Stimulated activated CD4-positive, alpha-beta T cell treated with anti-CD3 and anti-CD28 coated beads, Interleukin-12 subunit alpha, Interleukin-12 subunit beta, amount 100 ng/mL, for 4 hours (primary cell): Measurements from ENCODE around the gene GDF7.

Experiments used
- DNase-seq: peaks from one replicate; pipeline ENCODE4 v3.0.0-alpha.2; 2020

Gene GDF7

DNA sequence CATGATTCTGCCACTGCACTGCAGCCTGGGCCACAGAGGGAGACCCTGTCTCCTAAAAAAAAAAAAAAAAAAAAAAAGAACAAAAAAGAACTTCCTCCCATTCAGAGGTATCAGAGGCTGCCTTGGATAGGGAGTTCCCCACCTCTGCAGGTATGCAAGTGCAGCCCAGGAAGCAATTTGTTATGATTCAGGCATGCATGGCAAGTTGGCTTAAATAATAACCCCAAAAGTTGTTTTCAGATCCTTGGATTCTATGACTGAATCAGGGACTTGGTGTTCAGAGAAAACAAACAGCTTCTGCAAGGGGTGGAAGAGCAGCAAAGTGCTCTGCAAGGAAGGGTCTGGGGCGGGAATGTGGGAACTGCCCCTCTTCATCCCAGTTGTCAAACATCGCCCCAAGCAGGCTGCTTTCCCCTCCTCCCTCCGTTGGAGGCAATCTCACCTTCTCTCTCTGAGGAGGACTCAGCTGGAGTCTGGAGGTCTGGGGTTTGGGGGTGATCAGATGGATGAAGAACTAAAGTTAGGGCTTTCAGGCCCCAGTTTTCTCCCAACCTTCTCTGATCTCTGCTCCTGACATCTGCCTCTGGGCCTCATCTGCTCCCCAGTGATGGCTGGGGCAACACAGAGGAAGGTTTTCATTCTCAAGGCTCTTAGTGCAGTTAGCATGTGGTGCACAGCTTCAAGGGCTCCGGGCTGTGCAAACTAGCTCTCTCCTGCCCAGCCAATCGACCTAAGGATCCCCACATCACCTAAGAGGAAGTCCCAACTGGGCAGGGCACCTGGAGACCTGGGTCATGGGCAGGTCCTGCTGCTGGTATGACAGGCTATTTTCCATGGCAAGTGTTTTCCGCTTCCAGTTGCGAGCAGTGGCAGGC, 3.5 kb upstream of the GDF7 start:
- DNase-seq = no peak

DNA sequence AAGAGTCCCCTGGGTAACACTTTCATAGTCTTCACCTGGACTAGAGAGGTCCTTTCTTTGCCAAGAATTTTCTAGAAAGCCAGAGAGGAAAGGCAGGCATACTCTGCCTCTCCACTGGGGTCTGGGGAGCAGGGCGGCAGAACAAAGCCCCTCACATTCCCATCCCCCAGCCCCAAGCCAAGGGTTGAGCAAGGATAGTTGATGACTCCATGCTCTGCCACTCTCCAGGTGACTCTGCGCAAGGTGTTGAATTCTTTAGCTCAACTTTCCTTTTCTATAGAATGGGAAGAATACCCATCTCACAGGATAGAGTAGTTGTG, 2.9 kb upstream of the GDF7 start:
- no peak for DNase-seq

DNA sequence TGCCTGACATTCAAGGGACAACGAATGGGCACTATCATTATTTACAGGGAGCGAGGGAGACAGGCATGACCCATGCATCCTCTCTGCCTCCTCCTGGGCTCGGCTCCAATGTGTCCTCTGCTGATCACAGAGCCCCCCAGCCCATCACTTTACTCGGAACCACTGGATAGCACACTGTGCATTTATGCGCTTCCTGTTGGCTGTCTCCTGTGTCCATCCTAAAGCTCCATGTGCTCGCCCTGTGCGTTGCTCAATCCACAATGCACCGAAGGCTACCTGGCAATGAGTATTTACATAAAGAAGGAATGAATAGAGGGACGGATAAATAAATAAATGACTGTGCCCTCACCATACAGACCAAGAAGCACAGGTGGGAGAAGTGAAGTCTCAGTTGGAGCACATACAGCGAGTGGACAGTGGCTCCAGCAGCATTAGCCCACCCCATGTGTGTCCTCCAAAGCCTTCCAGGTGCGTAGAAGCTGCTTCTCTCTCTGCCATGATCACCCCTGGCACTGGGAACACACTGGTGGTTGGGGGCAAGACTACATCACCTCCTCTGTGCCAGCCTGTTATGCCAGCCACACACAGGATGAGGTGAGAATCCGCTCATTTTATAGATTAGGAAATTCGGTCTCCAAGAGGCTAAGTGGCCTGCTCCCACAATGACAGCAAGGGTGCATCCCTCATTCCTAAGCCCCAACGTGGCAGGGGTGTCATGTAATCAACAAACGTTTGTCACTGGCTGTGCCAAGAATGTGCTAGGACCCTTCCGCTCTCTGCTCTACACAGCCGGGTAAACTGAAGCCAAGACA, 2.3 kb upstream of the GDF7 start:
- DNase-seq = no peak

DNA sequence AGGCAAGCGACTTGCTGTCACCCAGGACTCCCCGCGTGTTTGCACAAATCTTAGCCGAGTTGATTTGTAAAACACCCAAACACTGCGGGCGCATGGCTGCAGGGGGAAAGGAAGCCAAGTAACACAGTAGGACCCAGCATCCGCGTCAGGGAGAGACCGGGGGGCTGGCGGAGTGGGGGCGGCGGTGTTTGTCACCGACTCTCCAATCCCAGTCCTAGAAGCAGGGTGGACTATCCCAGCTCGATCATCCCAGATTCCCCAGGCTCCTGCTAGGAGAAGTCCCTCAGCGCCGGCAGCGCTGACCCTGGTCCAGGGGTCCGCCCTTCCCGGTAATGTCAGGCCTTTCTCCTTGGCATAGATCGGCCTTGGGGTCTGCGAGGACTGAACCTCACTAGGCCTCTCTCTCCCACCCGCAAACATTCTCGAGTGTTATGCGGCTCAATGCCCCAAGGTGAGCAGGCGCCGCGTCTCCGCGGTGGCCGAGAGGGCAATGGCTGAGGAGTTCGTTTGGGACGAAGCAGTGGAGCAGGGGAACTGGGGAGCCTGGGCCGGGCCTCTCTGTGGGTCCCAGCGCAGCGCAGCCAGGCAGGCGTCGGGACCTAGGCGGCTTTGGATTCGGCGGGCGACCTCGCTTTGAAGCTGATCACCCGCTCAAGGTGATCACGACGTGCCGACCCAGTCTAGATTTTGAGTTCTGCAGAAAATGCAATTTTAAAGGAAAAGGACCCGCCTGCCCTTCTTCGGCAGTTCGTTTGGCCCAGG, 1.5 kb upstream of the GDF7 start:
- DNase-seq = no peak

DNA sequence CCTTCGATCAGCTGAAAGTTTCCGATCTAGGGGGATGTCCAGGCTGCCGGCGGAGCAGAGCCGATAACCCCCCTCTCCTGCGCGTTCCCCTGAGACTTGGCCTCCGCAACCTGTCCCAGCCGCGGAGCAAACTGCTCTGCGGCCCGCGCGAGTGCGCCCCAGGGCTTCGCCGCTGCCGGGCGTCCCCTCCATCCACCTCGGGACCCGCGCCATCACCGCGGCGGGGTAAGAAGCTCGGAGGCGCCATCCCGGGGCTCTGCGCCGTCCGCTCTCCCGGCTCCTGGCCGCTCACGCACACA, 990 bp upstream of the GDF7 start:
- DNase-seq = no peak

DNA sequence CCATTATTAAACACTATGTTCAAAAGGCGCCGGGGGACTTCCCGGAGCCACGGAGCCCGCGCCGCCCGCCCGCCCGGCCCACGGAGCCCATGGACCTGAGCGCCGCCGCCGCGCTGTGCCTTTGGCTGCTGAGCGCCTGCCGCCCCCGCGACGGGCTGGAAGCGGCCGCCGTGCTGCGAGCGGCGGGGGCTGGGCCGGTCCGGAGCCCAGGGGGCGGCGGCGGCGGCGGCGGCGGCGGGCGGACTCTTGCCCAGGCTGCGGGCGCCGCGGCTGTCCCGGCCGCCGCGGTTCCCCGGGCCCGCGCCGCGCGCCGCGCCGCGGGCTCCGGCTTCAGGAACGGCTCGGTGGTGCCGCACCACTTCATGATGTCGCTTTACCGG, 197 bp downstream of the GDF7 start:
- DNase-seq = no peak

DNA sequence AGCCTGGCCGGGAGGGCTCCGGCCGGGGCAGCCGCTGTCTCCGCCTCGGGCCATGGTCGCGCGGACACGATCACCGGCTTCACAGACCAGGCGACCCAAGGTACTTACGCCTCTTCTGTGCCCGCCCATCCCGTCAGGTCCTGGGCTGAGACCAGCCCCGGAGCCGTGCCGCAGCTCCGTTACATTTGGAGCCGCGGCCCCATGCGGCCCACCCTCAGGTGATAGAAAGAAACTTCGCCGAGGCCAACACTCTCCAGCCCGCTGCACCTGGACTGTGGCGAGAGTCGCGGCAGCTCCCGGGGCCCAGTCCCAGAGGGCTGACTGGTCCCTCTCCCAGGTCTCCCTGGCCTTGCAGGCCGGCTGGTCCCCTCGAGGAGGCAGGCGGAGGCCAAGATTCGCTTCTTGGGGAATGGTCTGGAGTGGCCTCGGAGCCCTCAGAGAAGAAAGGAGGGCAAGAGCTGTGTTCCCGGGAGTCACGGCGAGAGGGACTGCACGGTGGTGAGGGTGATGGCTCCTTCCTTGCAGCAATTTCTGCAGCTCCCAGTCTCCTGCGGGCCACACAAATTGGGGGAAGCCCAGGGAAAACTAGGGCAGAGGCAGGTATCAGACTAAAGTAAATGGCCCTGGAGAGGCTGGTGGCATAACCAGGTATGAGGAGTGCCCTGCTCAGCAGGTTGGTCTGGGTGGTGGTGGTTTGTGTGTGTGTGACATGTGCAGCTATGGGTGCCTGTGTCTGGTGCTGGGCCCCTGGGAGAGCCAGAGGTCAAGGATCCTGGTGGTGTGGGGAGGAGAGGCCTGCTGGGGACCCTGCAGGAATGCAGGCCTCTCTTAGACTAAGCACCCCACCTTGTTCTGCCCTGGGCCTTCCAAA, 822 bp downstream of the GDF7 start:
- DNase-seq = no peak

DNA sequence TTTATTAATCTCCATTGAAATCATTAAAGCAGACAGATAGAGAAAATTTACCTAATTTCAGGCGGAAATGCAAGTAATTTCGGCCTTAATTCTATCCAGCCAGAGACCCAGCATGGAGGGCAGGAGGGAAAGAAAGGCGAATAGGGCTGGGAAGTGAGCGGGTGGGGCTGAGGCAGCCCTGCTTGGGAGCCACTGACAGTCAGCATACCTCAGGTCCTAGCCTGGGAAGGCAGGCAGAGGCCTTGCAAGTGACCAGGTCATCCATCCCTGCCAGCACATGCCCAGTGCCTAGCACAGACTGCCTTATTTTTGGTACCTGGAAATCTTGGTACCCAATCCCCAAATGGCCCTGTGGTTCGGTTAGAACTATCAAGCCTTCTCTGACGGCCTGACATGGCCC, 1.5 kb downstream of the GDF7 start:
- no peak for DNase-seq

DNA sequence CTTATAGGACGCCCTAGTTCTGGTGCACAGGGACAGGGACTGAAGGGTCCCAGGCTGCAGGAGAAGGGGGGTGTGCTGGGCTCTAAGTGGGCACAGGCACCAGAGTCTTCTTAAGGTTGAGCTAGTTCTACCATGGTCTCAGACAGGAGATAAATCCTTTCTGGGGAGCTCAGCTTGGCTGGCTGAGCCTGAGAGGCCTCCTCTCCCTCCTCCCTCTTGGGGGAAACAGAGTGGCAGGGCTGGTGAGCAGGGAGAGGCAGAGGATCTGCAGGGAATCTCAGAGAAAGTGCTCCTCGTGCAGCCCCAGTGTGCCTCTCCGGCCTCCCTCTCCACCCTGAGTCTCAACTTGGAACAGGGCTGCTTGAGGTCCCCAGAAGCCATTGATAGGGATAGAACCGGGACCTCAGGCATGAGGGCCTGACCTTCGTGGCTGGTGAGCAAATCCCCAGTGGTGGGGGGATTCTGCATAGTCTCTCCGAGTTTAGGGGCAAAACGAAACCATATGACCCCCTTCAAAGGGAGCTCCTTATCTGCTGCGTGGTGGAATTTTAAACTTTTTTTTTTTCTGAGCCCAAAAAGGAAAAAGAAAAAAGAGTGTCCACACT, 2.0 kb downstream of the GDF7 start:
- no peak for DNase-seq

DNA sequence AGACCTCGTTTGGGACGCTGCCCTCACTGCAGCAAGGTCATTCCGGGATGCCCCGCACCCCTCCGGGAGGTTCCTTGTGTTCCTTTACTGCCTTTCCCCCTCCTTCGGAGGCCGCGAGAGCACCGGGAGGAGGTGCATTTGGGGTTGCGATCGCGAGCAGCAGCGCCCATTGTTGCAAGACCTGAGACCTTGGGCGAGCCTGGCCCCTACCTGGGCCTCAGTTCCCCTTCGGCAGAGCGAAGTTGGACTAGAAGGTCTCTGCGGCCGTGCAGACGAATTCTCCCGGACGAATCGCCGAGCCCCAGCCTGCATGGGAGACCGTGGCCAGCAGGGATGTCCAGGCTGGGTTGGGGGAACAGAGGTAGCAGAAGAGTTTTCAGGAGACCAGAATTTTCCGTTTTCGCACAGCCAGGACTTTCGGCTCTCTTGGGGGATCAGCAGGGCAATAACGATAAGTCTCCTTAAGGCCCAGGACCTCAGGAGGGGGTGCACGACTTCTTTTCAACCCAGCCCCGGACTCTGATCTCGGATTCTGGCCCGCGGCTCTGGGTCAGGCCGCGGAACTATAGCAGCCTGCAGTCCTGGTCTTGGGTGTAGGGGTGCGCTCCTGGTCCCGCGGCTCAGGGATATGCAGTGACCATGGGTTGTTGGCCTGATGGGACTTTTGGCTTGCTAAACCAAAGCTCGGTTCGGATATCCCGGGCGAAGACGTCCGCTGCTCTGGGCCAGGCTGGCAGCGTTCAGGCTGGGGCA, 2.8 kb downstream of the GDF7 start:
- no peak for DNase-seq

DNA sequence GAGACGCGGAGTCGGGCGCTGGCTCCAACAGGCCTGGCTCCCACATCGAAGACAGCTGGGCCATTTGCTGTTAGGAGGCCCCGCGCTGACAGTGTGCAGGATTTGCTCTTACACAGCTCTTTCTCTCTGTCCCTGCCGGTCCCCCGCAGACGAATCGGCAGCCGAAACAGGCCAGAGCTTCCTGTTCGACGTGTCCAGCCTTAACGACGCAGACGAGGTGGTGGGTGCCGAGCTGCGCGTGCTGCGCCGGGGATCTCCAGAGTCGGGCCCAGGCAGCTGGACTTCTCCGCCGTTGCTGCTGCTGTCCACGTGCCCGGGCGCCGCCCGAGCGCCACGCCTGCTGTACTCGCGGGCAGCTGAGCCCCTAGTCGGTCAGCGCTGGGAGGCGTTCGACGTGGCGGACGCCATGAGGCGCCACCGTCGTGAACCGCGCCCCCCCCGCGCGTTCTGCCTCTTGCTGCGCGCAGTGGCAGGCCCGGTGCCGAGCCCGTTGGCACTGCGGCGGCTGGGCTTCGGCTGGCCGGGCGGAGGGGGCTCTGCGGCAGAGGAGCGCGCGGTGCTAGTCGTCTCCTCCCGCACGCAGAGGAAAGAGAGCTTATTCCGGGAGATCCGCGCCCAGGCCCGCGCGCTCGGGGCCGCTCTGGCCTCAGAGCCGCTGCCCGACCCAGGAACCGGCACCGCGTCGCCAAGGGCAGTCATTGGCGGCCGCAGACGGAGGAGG, 3.5 kb downstream of the GDF7 start:
- no peak for DNase-seq

DNA sequence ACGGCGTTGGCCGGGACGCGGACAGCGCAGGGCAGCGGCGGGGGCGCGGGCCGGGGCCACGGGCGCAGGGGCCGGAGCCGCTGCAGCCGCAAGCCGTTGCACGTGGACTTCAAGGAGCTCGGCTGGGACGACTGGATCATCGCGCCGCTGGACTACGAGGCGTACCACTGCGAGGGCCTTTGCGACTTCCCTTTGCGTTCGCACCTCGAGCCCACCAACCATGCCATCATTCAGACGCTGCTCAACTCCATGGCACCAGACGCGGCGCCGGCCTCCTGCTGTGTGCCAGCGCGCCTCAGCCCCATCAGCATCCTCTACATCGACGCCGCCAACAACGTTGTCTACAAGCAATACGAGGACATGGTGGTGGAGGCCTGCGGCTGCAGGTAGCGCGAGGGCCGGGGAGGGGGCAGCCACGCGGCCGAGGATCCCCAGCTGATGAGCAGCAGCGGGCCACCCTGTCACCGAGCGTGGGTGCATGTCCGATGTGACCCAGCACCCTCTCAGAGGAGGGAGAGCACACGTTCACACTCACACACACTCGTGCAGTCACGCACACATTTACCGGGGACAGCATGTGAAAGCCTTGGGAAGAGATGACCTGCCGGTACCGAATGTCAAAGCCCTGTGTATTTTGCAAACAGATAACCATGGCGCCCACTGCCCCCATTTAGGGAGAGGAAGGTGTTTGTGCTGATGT, 4.2 kb downstream of the GDF7 start:
- no peak for DNase-seq

DNA sequence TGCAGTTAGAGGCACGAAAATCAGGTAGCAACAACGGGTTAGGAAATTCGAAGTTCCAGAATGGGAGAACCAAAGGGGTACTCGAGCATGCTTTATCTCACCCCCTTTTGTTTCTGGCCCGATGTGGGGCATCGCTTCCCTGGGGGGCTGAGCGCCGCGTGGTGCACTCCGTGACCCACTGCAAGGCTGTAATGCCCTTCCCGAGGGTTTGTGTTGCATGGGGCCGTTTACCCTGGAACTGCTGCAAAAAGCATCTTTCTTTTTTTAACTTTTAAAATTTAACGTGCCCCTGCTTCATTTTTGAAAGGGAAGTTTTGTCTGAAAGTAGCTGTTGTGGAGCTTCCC, 4.8 kb downstream of the GDF7 start:
- no peak for DNase-seq

DNA sequence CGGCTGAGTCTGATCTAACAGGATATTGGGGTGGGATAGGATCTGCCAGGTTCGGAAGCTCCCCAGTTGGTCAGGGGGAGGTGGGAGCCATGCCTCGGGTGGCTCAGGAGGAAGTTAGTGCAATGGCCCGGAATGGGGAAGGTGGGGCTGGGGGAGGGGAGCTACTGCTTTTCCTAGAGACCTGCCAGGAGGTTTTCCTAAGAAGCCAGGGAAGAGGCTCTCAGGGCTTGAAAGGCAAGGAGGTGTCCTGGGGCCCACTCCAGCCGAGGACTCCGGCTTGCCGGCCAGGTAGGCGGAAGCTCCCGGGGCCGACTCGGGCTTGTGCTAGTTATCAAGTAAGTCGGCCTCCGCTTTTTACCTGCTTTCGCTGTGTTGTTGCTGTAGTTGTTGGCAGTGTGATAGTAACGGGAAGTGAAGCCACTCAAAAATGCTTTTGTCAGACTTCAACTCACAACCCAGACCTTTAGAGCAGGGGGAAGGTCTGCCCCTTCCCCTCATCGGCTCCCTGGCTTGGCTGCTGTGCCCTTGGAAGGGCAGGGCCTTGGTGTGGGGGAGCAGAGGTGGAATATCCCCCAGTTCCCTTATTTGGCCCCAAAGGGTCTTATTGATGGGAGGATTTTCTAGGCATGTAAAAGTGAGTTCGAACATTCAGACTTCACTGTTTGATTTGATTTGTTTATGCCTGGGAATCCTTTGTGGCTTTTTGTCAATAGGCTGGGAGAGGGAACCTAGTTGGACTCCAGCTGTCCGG, 5.4 kb downstream of the GDF7 start:
- no peak for DNase-seq

DNA sequence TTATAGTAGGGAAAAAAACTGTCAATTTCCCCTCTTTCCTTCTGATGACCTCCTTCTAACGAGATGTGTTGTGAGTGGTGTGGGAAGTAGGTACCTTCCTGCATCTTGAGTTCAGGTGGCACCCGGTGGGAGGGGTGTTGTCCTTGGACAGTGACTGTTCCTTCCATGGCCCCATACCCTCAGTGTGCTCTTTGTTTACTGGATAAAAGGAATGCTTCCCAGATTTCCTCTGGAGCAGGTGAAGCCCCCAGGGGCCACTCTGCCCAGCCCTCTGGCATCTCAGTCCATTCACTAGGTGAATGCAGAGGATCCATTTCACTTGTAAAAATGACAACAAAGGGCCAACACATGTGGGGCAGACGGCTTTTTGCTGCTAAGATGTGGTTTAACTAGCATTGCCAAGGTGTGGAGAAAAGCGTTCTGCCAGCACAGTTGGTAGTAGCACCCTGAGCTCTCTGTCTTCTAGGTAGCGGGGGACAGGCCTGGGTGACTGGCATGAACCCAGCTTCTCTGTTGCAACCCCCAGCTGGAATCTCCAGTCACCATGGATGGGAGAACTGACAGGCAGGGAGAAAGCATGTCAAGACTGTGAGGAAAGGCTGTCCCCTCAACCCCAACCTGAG, 6.9 kb downstream of the GDF7 start:
- DNase-seq = no peak

DNA sequence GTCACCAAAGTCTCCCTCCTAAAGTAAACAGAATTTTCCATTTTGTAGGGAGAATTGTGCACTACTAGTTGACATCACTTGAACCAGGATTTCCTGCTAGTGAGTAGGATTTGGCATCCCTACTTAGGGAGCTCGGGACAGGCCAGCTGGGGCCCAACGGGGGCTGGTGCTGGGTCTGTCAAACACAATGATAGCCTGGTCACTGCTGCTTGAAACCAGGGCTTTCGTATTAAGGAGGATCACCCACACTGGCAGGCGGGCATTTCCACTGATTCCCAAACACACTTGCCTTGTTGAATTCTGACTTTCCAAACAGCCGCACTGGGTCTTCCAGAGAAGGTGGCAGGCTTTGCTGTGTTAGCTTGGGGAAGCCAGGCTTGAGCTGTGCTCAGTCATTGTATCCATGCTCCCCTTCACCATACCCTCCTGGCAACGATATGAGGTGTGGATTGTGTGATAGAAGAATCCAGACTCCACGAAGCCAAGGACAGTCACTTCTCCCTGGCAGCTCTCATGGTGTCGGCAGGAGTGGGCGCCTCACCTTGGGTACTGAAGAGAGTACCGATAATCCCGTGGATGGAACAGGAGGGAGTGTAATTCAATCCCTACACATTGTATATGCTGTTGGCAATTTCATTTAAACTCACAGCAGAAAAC, 7.5 kb downstream of the GDF7 start:
- DNase-seq = no peak

DNA sequence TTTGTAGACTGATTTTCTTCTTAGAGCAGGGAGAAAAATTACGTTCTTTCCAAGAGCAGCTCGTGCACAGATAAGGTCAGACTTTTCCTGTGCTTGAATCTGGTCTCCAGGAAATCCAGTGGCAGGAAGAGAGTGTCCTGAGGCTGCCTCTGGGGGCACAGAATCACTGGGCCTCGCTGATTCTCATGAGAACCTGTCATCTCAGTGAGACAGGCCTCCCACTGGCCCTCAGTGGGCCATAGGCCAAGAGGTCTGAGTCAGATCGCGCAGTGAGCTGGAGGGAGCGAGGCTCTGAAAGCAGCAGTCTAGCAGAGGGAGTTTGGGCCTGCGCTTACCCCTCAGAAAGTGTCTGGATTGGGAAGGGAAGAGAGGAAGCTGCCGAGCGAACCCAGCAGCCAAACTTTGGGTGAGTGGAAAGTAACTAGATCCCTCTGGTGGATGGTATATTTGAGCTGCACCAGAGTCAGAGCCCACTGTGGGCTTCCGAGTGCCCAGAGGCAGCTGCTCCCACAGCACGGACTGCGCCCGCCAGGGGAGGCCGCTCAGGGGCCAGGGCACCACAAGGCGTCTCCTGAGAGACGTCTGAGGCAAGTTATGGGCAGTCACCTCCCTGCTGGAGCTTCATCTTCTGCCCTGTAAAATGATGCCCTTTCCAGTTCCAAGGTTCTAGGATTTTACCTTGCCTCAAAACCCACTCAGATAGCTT, 8.2 kb downstream of the GDF7 start:
- DNase-seq = no peak
